HG02981 (cell line): Measurements from ENCODE around the gene DCDC2C.
"Not testable (repeated sequence)": the region's sequence is repeated elsewhere in the genome, so short reads cannot be mapped to it uniquely, and the experiment has no call there.

Experiments used
- ATAC-seq: cut with Tn5 transposase; IDR thresholded peaks from one replicate; pipeline ENCODE4 v1.9.1; 2021; ENCODE audit warnings: mild to moderate bottlenecking, moderate library complexity; ENCODE audit not compliant: unreplicated experiment

The DCDC2C gene, protein sequence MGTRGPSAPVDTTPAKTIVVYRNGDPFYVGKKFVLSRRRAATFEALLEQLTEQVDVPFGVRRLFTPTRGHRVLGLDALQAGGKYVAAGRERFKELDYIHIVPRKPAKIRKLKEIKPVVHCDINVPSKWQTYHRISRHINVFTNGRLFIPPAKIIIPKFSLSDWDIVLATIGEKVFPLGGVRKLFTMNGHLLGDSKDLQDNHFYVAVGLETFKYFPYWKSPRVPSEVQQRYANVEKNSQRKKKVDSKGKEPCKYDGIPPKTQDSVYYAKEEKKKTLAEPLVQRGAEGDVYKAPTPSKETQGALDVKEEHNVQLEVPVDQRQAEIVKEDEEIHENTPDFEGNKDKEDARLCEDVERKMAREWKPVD

DNA sequence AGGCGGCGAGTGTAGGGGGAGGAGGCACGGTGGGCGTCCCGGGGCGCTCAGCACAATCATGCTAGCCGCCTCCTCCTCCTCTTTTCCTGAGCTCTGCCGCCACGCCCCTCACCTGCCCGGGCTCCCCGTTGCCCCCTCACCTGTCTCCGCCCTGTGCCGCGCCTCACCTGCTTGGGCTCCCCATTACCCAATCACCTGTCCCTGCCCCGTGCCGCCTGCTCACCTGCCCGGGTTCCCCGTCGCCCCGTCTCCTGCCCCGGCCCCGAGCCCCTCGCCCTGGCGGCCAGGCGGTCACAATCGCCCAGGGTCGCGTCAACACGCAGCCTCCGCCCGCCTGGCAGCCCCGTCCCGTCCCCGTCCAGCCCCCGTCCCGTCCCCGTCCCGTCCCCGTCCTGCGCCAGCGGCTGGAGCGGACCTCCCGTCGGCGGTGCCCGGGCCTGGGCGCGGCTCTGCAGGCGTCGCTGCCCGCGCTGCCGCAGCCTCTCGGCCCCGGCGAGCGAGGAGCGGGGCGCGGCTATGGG is at the start of gene DCDC2C:
Gene DCDC2C (plus strand): TSS at position 340 of the 521 bp plus-strand sequence. CDS start 177 bp downstream, at position 517.
- ATAC-seq: no peak

DNA sequence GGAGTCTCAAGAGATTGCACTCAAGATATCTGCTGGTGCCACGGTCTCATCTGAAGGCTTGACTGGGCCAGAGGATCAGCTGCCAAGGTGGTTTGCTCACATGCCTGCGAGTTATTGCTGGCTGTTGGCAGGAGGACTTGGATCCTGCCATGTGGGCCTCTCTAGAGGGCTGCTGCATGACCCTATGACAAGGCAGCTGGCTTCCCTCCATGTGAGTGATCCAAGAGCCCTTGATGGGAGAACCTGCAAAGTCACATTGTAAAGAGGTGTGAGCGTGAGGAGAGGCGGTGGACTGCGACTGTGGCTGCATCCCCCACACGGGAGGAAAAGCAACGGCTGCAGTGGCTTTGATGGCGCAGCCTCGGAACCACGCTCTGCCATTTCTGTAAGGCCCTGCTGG is 49.4 kb upstream of the DCDC2C start:
- no peak for ATAC-seq

DNA sequence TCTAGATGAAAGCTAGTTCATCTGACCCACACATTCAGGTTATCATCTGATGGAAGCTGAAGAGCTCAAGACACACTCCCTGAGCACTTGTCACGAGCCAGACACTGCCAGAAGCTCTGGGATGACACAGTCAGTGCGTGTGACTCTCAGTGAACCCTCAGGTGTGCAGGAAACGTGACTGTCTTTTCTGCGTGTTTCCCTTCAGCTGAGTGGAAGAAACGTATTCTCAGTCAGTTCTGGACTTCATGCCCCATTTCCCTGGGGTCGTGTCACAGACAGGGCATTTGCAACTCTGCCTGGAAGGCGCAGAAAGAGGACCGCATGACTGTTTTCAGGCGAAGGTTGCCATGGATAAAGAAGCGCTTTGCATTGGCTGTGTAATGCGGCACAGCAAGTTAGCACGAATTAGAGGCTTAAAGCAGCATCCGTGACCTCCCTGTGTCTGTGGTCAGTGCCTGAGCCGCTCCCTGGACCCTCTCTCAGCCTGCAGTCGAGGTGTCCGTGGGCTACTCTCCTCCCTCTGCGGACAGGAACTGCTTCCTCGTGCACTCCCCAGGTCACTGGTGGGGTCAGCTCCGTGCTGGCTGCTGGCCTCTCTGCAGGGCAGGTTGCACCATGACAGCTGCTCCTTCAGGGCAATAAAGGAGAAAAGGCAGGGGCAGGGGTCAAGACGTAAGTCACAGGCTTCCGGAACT is 48.7 kb upstream of the DCDC2C start:
- no peak for ATAC-seq

DNA sequence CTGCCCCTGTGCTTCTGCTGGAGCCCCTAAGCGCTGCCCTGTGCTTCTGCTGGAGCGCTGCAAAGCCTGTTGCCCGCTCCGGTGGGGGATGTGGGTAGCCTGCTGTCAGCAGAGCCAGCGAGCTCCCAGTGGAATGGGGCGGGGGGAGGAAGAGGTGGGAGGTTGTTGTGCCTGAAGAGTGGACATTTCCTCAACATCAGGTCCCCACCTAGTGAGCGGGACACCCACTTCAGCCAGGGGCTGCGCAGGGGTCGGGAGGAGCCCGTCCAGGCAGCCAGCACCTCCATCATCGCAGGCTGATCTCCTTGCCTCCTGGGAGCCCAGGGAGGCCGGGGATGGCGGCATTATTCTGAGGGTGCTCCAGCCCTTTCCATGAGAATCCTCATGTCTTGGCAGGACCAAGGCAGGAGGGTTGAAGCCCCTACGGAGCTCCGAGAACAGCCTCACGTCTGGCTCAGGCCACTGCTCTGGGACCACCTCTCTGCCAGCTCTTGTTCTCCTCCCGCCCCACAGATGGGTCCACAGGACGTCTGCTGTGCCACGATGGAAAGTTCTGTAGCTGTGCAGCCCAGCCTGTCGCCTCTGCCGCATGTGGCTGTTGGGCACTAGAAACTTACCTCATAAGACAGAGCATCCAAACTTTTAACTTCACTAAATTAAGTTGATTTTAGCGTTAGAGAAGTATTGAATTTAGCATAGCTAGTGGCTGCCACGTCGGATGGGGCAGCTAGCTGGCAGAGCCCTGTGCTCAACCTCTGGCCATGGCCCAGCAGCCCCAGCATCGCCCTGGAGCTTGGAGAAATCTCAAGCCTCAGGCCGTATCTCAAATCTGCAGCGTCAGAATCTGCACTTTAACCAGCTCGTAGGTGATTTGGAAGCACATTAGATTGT is 47.3 kb upstream of the DCDC2C start:
- no peak for ATAC-seq

DNA sequence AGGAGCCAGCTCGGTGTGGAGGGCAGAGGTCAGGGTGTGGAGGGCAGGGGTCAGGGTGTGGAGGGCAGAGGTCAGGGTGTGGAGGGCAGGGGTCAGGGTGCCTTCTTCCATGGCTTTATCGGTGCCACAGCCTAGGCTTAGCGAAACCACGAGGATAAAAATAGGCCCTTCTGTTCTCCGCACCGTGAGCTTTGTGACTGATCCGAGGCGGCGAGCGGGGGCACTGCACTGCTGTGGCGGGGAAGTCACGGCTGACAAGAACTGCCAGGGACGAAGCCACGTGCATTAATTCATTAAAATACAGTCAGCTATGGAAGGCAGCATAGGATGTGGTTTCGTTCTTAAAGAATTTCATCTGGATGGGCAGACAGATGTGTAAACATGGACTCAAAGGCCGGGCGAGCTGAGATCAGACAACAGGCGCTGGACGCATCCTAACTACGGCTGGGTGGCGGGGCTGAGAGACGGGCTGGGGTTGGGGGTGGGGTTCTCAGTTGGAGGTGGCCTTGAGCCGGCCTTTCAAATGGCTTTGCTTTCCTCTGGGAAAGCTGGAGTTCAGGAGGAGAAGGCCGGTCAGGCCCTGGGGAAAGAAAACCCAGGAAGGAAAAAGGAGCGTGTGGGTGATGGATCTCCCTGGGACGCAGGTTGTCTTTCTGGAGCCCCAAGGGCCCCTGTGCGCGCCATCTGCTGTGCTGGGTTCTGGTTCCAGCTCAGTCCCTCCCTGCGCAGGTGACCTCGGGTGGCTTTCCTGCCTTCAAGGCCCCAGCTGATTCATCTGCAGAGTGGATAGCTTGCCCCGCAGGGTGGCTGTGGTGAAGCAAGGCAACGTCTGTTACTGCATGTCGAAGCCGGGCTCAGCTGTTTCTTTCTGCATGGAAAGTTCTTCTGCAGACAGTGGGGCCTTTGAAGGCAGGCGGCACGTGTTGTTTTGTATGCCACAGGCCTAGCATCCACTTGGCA is 46.3 kb upstream of the DCDC2C start:
- ATAC-seq: no peak

DNA sequence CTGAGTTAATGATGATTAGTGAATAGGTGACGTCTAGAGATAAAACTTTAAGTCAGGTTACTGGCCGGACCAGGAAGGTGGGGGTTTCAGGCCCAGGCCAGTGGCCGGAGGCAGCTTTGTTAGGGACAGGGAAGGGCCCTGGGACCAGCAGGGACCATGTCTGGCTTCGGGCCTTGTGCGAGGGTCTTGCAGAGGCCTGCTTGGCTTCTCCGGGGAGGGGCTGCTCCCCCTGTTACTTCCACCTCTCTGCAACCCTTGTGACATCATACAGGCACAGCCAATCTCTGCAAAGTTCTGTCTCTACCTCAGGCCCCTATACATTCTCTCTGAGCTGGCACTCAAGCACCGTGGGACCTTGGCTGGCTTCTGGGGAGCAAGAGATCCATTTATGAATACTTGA is 45.5 kb upstream of the DCDC2C start, which contains the start of gene ALLC:
Gene ALLC (plus strand): TSS at position 320 of the 400 bp plus-strand sequence. CDS start 12,958 bp downstream, outside the sequence.
- no peak for ATAC-seq

DNA sequence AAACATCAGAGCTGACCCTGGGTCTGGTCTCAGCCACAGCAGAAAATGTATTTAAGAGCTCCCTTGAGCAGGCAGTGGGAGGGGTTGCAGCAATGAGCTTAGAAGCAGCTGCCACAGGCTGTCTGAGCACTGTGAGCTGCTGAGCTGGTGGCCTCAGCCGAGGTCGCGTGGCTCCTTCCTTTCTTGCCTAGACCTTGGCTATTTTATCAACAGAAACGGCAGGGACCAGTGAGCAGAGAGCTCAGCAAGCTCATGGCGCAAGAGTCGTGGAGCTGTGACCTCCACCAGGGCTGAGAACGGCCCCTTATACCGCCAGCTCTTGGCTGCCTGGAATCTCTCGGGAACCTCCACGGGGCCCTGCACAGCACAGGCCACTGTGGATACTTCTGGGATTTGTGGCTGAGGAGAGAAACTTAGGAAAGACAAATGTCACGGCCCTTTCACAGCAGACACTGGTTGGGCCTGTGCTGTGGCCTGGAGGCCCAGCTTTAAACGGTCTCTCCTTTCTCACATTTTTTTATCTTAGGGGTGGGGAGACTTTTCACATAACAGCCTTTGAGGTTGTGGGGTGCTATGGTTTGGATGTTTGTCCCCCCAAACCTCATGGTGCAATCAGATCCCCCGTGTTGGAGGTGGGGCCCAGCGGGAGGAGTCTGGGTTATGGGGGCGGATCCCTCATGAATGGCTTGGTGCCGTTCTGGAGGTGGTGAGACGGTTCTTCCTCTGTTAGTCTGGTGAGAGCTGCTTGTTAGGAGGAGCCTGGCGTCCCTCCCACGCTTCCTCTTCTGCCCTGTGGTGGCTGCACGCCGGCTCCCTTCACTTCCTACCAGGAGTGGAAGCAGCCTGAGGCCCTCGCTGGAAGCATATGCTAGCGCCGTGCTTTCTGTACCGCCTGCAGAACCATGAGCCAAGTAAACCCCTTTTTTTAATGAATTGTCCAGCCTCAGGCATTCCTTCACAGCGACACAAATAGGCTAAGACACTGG is 43.6 kb upstream of the DCDC2C start:
- no peak for ATAC-seq

DNA sequence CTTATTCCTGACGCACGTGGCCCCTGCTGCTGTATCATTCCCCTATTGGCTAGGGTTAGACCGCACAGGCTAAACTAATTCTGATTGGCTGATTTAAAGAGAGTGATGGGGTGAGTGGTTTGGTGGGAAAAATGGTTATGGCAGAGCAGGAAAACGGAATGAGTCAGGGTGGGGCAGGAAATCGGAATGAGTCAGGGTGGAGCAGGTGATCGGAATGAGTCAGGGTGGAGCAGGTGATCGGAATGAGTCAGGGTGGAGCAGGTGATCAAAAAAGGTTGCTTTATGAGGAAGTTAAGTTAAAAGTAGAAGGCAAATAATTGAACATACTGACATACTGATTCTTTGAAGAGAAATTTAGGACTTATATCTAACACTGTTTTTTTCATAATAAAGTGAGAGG is 42.7 kb upstream of the DCDC2C start:
- ATAC-seq: not testable (repeated sequence)

DNA sequence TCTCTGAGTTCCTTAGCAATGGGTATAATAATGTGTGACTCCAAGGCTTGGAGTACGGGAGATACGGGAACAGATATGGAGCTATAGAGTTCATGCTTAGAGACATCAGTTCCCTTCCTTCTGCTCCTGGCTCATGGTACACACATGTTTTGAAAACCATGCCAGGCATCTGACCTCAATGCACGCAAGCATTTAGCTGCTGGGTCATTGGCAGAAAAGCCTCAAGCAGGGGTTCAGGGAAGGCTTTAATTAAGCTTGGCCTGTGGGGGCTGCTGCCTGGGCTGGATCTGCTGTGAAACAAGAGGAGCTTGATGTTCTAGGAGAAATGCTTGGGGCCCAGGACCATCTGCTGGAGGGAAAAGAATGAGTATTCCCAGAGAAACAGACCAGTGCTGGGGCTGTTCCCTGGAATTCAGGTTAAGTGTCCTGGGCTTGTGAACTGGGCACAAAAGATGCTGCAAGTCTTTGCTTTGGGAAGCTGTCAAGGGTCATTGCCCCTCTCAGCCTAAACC is 42.2 kb upstream of the DCDC2C start:
- no peak for ATAC-seq

DNA sequence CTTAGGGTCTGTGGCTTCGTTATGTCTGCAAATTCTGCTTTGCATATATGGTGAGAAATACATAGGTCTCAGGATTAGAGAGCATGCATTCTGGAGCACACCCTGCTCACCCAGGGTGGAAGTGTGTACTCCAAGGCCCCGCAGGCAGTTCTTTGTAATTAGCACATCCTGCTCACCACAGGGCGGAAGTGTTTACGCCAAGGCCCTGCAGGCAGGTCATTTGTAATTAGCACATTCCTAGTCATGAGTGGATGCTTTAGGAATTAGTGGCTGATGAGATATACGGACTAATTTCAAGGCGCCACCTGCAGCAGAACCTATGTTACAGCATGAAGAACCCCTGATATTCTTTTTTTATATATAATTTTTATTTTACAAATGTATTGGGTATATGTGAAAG is 41.1 kb upstream of the DCDC2C start:
- no peak for ATAC-seq

DNA sequence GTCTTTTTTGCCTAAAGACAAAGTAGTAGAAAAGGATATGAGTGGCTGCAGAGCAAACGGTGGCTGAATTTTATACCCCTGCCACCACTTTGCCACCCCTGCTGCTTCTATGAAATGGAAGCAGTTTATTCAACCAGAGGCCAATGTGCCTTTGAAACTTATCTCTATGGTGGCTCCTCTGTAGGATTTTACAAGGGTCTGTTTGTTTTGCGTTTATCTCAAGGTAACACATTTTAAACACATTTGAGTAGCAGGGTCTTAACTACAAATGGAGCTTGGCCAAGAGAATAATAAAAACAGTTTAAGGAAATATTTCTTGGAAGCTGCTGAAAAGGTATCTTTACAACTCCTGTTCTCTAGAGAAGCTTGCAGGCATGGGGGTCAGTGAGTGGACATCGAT is 39.3 kb upstream of the DCDC2C start:
- ATAC-seq: no peak

DNA sequence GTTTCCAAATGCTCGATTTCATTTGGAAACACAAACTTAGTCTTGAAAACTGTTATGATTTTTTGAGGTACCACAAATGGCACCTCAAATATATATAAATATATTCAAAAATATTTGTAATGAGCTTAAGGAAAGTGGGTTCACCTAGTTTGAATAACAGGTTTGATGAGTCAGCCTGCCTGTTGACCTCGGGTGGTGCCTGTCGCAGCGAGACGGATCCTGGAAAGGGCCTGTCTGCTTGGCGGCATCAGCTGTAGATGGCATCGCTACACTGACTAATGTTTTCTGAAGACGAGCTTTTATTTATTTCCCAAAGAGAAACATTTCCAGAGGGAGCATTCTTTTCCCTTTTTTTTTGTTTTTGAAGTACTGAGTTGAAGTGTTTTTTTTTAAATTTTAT is 38.5 kb upstream of the DCDC2C start:
- no peak for ATAC-seq

DNA sequence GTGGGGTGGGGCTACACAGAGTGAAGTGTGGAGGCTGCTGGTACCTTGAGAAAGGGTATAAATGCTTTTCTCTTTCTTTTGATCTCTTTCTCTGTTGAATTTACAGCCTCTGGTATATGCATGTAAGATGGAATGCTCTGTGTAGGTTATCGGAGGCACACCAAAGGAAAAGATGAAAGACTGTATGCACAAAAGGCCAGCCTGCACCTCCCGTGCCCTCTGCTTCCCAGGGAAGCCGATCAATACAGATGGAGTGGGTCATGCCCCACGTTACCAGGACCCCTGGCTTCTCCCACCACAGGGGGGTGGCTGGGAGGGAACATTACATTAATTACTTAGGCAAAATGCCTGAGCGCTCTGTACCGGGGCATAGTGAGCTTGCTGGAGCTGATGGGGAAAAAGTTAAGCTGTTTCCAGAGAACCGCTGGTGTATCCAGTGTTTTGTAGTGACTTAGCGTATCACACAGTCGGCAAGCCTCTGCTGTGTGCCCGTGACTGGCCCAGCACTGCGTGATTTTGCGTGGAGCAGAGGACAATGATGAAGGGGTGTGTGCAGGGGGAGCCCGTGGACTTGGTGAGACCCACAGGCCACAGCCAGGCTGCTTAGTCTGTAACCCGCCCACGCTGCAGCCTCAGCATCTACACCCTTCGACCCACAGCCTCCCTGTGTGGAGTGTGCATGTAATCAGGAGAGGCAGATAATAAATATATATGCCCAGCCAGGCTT is 37.3 kb upstream of the DCDC2C start:
- ATAC-seq: no peak

DNA sequence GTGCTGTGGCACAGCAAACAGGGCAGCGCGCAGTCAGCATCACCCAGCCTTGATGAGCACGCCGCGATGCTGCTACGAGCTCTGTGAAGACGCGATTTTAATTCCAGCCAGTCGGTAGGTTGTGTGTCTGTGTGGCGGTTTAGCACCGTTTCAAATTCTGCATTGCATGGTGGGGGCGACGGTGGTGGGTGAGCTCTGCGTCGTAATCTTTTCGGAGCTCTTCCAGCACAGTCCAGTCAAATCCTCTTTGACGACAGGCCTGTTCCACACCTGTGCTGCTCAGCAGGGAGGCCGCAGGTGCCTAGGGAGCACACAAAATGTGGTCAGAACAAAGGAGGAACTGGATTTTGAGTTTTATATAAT is 36.8 kb upstream of the DCDC2C start:
- no peak for ATAC-seq

DNA sequence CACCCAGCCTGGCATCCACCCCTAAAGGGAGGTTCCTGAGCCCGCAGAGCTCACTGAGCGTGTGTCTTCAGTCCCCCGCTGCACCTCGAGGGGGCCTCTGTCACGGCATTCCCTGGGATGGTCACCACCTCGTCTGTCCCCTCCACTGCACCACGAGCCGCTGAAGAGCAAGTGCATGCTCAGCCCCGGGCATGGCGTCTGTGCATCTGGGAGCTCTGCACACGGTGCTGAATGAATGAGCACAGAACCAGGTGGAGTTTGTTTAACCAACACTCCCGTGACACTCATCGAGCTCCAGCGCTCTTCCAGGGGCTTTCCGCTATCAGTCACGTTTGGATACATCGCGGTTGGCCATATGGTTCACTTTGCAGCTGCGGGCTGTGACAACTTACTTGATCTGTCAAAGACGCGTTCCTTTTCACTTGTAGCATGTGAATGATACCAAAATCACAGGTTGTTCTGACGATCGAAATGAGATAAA is 36.2 kb upstream of the DCDC2C start:
- ATAC-seq: no peak

DNA sequence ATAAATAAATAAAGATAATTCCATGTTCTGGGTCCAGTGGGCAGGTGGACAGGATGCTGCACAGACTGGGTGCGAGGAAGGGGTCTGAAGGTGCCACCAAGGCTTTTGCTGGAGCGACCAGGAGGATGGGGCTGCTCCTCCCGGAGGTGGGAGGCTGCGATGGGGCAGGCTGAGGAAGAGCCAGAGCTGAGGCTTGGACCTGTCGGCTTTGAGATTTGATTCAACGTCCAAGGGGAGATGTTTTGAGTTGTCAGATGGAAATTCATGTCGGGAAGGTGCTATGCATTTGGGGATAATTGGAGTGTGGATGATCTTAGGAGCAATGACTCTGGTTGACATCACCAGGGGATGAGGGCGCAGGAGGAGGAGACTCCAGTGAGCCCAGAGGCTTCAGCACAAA is 33.7 kb upstream of the DCDC2C start:
- ATAC-seq: no peak

DNA sequence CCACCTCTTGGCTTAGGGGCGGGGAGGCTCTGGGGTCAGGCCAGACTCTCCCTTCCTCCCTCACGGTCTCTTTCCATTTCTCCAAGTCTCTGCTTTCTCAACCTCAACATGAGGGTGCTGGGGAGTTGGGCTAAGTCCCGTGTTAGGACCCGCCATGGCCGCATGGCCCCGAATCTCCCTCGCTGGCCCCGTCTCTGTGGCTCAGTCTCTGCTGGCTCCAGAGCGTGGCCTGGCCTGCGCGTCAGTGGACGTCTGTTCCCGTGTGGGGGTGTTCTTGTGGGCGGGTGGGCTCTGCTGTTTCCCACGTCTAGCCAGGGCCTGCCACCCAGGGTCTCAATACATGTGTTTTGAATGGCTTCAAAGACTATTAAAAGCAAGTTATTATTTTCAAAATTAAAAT is 33.0 kb upstream of the DCDC2C start:
- no peak for ATAC-seq

DNA sequence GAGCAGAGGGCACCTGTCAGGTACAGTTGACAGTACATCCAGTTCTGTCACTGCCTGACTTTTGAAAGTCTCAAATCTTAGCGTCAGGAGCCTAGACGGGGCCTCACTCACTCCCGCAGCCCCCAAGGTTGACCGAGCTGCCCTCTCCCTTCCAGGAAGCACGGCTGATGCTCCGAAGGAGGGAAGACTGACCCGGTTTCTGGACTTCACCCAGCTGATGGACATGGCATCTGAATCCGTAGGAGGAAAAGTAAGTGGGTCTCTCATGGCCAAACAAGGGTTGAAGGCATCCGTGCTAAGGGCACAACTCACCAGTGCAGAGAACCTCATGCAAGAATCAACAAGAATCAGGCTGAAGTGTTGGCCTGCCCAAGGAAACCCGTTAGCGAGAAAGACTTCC is 32.4 kb upstream of the DCDC2C start:
- no peak for ATAC-seq
